NCI-H2196 treated with DMSO at 0.1 percent for 48 hours (cell line): Measurements from ENCODE around the gene DOC2A.
A peak's percentile ranks its signal among the peaks of the same experiment; 100 is the strongest.
"Not testable (repeated sequence)": the region's sequence is repeated elsewhere in the genome, so short reads cannot be mapped to it uniquely, and the experiment has no call there.

Experiments used
- DNase-seq: peaks from one replicate; lab custom pipeline; 2025; ENCODE audit not compliant: unreplicated experiment; lab: John Stamatoyannopoulos, UW

The DOC2A gene

DNA sequence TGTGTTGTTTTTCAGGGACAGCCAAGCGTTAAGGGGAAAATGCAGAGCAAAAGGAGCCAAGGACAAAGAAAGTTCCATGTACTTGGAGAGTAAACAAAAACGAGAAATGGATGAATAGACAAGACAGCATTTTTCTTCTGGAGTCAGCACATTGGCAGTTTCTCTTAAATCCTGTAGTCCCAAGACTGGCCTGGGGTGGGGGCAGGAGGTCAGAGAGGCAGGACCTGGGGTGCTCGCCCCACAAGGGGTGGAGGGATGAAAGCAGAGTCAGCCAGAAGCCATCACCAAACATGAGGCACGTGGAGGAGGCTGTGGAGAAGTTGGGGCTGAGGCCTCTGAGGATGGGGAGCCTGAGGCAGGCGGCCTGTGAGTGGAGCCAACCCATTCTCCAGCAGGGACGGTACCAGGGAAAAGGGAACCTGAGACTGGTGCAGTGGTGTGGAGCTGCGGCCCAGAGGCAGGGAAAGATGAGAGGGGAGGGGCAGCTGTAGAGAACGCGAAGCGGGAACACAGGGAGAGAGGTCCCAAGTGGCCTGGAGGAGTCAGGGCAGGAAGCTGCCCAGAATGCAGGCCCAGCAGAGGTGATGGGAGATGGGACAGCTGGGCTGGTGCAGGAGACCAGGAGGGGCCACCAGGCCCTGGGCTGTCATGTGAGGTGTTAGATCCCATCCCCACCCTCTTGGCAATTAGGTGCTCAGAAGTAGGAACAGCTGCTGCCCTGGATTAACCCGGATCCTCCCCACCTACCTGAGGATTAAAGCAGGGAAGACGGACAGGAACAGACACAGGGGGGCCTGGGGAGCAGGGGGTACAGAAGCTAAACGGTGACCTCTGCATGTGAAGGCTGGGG lies 17.0 kb upstream of the DOC2A start:
- DNase-seq = no peak

- DNase-seq = no peak
Measured at GRCh38 chr16:30026449-30026848, 15.6 kb upstream of the DOC2A start.

DNA sequence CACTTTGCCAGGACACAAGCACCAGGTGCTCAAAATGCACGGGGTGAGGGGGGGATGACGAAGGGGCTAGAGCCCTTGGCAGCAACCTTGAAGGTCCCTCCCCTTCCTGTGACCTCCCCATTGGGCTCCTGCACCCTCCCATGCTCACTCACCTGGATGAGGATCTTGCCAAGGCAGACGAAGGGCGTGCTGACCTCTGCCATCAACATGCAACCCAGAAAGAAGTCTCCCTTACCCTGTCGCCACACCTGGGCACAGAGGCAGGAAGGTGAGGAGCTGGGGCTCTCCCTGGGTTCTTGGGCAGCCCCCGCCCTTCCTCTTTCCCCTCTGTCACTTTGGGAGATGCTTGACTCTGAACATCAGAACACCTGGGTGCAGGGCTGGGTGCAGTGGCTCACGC lies 14.7 kb upstream of the DOC2A start:
- DNase-seq = no peak

DNA sequence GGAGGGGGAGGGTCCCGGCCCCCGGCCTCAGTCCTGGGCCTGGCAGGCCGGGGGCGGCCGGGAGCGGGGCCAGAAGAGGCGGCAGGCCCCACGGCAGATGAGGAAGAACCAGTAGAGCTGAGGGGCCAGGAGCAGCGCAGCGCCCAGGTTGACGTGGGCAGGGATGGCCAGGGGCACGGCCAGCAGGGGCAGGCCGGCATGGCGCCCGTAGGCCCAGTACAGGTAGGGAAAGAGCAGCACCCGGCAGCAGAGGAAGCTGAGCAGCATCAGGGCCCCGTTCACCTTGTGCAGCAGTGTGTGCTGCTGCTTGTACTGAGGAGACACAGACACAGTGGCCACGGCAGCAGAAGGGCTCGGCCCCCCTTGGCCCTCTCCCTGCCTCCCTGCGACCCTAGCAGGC lies 14.3 kb upstream of the DOC2A start:
- DNase-seq = no peak

DNA sequence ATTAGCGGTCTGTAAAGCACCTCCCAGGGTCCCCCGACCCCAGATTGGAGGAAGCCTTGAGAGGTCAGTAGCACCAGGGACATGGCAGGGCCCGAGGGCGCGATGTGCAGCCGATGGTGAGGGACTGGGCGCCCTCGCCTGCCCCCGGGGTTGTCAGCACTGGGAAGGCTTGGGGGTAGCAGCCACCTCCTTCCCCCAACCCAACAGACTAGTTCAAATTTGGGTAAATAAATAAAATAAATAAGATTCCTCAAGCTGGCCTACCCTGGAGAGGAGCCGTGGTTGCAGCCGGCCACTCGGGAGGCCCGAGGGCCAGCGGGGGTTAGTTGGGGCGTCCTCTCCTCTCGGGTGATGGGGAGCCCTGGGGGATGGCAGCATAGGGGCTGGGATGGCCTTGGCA lies 13.6 kb upstream of the DOC2A start:
- DNase-seq = no peak

DNA sequence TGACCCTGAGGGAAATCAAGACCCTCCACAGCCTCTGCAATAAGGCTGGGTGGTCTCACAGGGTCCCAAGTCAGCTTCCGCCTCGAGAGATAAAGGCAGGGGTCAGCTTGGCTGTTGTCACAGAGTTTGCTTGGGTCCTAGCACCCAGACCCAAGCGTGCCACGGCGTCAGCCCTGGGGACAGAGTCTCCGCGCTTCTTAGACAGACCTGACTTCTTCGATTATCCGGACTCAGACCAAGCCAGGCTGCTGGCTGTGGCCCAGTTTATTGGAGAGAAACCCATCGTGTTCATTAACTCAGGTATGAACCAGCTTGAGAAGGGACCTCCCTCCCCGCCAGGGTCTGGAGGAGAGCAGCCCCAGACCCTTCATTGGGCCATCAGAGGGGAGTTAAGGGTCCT lies 12.8 kb upstream of the DOC2A start:
- no peak for DNase-seq

DNA sequence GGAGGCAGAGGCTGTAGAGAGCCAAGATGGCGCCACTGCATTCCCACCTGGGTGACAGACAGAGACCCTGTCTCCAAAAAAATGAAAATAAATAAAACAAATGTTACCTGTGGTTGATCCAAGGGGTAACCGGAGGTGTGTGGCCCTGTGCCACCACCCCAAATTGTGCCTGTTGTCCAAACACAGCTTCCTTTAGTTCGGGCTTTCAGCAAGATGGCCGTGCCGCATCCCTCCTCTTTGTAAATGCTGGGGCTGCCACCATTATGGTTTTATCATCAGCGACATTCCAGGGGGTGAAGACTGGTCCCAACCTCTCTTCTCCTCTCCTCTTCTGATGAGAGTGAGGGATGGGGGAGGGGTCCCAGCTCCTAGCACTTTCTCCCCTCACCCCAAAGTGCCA lies 12.1 kb upstream of the DOC2A start, which contains the start of gene C16orf92:
TSS of gene C16orf92 (plus strand) at position 312 of the 400 bp plus-strand sequence. CDS start 143 bp downstream, outside the sequence.
- no peak for DNase-seq

DNA sequence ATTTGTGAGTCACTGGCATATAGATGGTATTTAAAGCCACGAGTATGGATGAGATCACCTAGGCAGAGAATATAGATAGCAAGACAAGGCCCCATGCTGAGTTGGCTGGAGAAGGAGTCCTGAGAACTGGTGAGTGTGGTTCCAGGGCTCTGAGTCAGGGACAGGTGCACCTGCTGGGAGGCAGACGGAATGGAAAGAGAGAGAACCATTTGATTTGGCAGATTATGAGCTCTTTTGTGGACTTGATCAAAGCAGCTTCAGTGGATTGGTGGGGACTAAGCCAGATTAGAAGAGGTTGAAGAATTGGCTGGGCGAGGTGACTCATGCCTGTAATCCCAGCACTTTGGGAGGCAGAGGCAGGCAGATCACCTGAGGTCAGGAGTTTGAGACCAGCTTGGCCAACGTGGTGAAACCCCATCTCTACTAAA lies 7.9 kb upstream of the DOC2A start:
- DNase-seq = peak; percentile 27

DNA sequence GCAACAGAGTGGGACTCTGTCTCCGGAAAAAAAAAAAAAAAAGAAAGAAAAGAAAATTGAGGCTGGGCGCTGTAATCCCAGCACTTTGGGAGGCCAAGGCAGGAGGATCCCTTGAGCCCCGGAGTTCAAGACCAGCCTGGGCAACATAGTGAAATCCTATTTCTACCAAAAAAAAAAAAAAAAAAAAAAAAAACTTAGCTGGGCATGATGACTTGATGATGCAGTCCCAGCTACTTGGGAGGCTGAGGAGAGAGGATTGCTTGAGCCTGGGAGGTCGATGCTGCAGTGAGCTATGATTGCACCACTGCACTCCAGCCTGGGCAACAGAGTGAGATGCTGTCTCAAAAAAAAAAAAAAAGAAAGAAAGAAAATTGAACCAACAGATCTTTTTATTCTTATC lies 7.1 kb upstream of the DOC2A start:
- DNase-seq = not testable (repeated sequence)

DNA sequence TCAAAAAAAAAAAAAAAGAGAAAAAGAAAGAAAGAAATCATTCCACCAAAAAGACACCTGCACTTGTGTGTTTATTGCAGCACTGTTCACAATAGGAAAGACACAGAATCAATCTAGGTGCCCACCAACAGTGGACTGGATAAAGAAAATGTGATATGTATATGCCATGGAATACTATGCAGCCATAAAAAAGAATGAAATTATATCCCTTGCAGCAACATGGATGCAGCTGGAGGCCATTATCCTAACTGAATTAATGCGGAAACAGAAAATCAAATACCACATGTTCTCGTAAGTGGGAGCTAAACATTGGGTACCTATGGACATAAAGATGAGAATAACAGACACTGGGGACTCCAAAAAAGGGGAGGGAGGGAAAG lies 6.4 kb upstream of the DOC2A start:
- no peak for DNase-seq

DNA sequence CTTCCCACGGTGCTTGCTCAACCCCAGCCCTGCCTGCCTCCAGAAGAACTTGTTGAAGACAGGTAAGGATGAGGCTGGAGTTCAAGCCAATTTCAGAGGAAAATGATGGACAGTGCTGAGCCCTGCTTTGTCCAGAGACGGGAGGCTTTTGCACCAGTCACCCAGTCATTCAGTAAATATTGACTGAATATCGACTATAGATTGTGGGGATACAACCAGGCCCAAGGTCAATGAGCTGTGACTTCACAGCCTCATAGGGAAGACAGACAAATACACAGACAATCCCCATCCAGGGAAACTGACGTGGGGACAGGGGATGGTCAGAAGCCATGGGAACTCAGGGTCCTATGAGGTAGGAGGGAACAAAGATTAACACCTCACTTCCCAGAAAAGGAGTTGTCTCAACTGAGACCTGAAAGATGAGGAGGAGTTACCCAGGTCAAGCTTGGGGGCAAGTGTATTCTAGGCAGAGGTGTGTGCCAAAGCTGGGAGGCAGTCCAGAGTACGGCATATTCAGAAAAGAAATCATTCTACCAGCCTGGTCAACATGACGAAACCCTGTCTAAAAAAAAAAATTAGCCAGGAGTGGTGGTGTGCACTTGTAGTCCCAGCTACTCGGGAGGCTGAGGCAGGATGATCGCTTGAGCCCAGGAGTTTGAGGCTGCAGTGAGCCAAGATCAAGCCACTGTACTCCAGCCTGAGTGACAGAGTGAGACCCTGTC lies 5.9 kb upstream of the DOC2A start:
- DNase-seq = no peak

- not testable (repeated sequence) for DNase-seq
Measured at GRCh38 chr16:30015450-30015849, 4.6 kb upstream of the DOC2A start.

DNA sequence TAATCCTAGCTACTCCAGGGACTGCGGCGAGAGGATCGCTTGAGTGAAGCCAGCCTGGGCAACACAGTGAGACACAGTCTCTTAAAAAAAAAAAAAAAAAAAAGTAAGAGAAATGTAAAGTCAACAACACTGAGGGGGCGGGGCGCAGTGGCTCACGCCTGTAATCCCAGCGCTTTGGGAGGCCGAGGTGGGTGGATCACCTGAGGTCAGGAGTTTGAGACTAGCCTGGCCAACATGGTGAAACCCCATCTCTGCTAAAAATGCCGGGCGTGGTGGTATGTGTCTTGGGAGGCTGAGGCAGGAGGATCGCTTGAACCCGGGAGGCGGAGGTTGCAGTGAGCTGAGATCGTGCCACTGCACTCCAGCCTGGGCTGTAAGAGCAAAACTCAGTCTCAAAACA lies 1.8 kb upstream of the DOC2A start:
- not testable (repeated sequence) for DNase-seq

GRCh38 chr16:30011714-30012504 lies 1.1 kb upstream of the DOC2A start:
- DNase-seq = no peak

DNA sequence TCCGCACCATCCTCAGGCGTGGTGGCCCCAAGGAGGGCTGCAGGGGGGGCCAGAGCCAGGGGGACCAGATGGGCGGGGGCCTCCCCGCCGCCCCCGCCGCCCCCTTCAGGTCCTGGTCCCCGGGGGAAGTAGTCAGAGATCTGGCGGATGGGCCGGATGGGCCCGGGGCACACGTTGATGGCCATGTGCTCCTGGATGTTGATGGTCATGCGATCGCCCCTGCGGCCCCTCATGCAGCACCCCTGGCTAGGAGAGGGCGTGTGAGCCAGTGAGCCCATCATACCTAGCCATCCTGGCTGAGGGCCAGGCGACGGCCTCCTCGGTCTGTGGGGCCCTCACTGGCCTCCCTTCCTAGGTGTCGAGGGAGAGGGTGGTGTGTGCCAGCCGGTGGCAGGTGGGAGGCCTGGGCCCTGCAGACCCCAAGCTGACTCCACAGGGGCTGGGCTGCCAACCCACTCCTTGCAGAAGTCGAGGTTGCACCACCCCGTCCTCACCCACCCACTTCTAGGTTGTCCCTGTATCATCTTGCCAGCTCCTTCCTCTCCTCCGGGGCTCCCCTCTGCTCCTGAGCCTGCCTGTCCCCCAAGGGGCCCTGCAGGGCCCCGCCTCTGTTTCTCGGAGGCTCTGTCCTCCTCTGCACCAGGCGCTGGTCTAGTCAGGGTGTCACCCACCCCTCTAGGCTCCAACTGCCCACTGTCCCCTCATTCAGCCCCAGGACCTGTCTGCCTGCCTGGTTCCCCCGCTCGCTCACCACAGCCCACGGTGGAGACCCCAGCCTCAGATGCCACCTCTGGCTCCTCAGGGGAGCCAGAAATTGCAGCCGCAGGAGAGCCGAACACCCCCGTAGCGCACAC lies 610 bp downstream of the DOC2A start:
- DNase-seq = no peak

- DNase-seq = no peak
Measured at GRCh38 chr16:30009085-30009862, 1.6 kb downstream of the DOC2A start.

DNA sequence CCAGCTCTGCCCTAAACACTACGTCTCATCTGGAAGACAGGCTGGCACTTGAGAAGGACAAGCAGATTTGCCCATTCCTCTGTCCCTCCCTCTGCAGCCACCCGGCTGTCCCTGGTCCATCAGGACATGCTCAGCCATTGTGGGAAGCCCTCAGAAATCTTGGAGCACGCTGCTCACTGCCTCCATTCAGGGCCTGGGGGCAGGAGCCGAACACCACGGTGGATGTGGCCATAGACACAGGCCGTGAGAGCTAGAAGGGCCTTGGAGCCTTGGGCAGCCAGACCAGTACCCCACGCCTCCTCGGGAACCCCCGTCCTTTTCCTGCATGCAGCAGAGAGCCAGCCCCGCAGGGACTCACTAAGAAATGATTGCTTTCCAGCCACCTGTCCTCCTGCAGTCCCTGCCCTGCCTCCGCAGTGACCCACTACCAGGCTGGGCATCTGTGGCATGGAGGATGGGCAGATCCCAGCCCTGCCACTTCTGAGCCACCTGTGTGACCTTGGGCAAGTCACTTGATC lies 3.4 kb downstream of the DOC2A start:
- DNase-seq = no peak

- no peak for DNase-seq
Measured at GRCh38 chr16:30006659-30007377, 4.0 kb downstream of the DOC2A start.

- no peak for DNase-seq
Measured at GRCh38 chr16:30006095-30006473, 4.7 kb downstream of the DOC2A start.
